CD4-positive, alpha-beta T cell treated with Interferon alpha-2 for 1 hour (primary cell): ENCODE results near the gene BOLA3.
"Not testable (repeated sequence)": the region's sequence is repeated elsewhere in the genome, so short reads cannot be mapped to it uniquely, and the experiment has no call there.

Experiments used
- DNase-seq, 2 donors: peaks; one replicate each; pipeline ENCODE4 v3.0.0-alpha.2; 2020 to 2022

BOLA3 gene

GRCh38 chr2:74101574-74102300 lies 46.0 kb downstream of the BOLA3 start:
- DNase-seq, result no peak

GRCh38 chr2:74100254-74101216 lies 47.2 kb downstream of the BOLA3 start:
- no peak for DNase-seq

GRCh38 chr2:74099835-74100234 lies 47.9 kb downstream of the BOLA3 start:
- DNase-seq, result no peak

- no peak for DNase-seq
Observed at GRCh38 chr2:74099271-74099670, 48.4 kb downstream of the BOLA3 start.

- DNase-seq, result no peak
Observed at GRCh38 chr2:74097574-74097973, 50.1 kb downstream of the BOLA3 start.

- no peak for DNase-seq
Observed at GRCh38 chr2:74096052-74096451, 51.7 kb downstream of the BOLA3 start.

- no peak for DNase-seq
Observed at GRCh38 chr2:74095632-74096031, 52.1 kb downstream of the BOLA3 start.

GRCh38 chr2:74094291-74094690 lies 53.4 kb downstream of the BOLA3 start:
- DNase-seq, result no peak

GRCh38 chr2:74093840-74094239 lies 53.9 kb downstream of the BOLA3 start:
- no peak for DNase-seq

- DNase-seq, result no peak
Observed at GRCh38 chr2:74093426-74093825, 54.3 kb downstream of the BOLA3 start.

GRCh38 chr2:74092275-74092674 lies 55.4 kb downstream of the BOLA3 start:
- DNase-seq, result no peak

GRCh38 chr2:74091391-74091790 lies 56.3 kb downstream of the BOLA3 start:
- no peak for DNase-seq

GRCh38 chr2:74089816-74090745 lies 57.6 kb downstream of the BOLA3 start:
- DNase-seq, result no peak

- DNase-seq, result not testable (repeated sequence)
Observed at GRCh38 chr2:74088676-74089075, 59.0 kb downstream of the BOLA3 start.

- no peak for DNase-seq
Observed at GRCh38 chr2:74087696-74088095, 60.0 kb downstream of the BOLA3 start.

- DNase-seq, result no peak
Observed at GRCh38 chr2:74086021-74086420, 61.7 kb downstream of the BOLA3 start.
